Measurements from ENCODE around the gene ITPRIP.

The ITPRIP gene

DNA sequence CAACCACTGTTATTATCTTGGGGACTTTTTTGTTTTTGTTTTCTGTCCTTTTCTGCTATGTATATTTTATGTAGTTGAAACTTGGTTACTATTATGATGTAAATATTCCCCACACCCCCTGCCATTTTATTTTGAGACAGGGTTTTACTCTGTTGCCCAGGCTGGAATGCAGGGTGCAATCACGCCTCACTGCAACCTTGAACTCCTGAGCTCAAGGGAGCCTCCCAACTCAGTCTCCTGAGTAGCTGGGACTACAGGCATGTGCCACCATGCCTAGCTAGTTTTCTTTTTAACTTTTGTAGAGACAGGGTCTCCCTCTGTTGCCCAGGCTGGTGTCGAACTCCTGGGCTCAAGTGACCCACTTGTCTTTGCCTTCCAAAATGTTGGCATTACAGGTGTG, 51.3 kb downstream of the ITPRIP start:
- Histone ChIP-seq H3K9me3 (ENCODE audit: control insufficient read depth, low read length) (no peaks in the 10 kb centered on the region), H3K4me2 (ENCODE audit: low read length, poor library complexity, severe bottlenecking) (no peak overlapping the region), H2BK12ac (ENCODE audit: low read length in 2 of 2) (no peak overlapping the region), H2BK5ac (ENCODE audit: low read depth, low read length, poor library complexity, severe bottlenecking) (no peak overlapping the region), H3K4me1 (ENCODE audit: control insufficient read depth, insufficient read depth, low read depth, low read length) (peaks cover 2% of the 10 kb centered on the region), H3K9ac (ENCODE audit: low read length) (no peak overlapping the region), H3K14ac (ENCODE audit: low read length in 2 of 2) (no peak overlapping the region), H2BK120ac (ENCODE audit: low read depth, low read length) (no peak overlapping the region), H2BK15ac (ENCODE audit: low read depth, poor library complexity, severe bottlenecking) (no peak overlapping the region), H2AK5ac (ENCODE audit: low read length, severe bottlenecking) (no peak overlapping the region), H3K27me3 (ENCODE audit: control insufficient read depth in 1 of 2, insufficient read depth in 1 of 2, low read length in 2 of 2) (peaks cover 0 to 14% of the 10 kb centered on the region in 2 experiments), H3K23ac (ENCODE audit: low read length in 2 of 2) (no peak overlapping the region), H3K79me1 (replicated peaks; ENCODE audit: low read length, poor library complexity, severe bottlenecking) (no peaks in the 10 kb centered on the region), H4K8ac (ENCODE audit: low read length) (no peak overlapping the region), H3K18ac (ENCODE audit: low read depth in 1 of 2, low read length in 2 of 2) (no peak overlapping the region), H3K36me3 (ENCODE audit: control insufficient read depth in 1 of 2, insufficient read depth in 2 of 2, low read depth in 1 of 2, low read length in 2 of 2) (no peaks in the 10 kb centered on the region), H3K4me3 (ENCODE audit: insufficient read depth in 1 of 2, low read depth in 1 of 2, low read length in 2 of 2) (no peak overlapping the region), H4K91ac (ENCODE audit: low read length) (no peak overlapping the region), H3K4ac (ENCODE audit: low read depth in 1 of 2, low read length in 2 of 2) (no peak overlapping the region), H3K27ac (ENCODE audit: low read length, poor library complexity, severe bottlenecking) (no peak overlapping the region), H2AFZ (ENCODE audit: low read depth, low read length) (no peak overlapping the region)
- no peak for DNase-seq
- 77% methylated on average over 2 of the region's 2 CpGs for WGBS

DNA sequence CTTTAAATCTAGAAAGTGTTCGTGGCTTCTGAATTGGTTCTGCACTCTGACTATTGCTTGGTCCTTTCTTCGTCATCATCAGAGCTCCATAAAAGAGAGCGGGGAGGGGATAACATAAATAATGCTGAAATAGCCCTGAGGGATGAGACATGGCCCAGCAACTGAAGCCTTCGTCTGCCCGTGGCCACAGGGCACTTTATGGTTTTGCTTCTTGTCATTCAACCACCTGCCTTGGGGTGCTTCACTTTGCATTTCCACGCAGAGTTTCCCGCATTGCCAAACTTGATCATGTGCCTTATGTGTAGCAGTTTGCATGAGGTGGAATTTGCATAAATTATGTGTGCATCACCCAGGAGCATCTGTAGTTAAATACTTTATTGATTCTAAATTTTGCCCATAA, 53.4 kb downstream of the ITPRIP start:
- no peak overlapping the region for H3K4ac ChIP-seq (ENCODE audit: low read depth in 1 of 2, low read length in 2 of 2)
- no peak overlapping the region for H3K14ac ChIP-seq (ENCODE audit: low read length in 2 of 2)
- H3K4me3 ChIP-seq (ENCODE audit: insufficient read depth in 1 of 2, low read depth in 1 of 2, low read length in 2 of 2) = no peak overlapping the region
- DNase-seq = no peak
- H3K18ac ChIP-seq (ENCODE audit: low read depth in 1 of 2, low read length in 2 of 2) = no peak overlapping the region
- no peak overlapping the region for H2AFZ ChIP-seq (ENCODE audit: low read depth, low read length)
- no peak overlapping the region for H2BK12ac ChIP-seq (ENCODE audit: low read length in 2 of 2)
- H3K23ac ChIP-seq (ENCODE audit: low read length in 2 of 2) = no peak overlapping the region
- no peak overlapping the region for H3K4me2 ChIP-seq (ENCODE audit: low read length, poor library complexity, severe bottlenecking)
- H4K91ac ChIP-seq (ENCODE audit: low read length) = no peak overlapping the region
- H3K27ac ChIP-seq (ENCODE audit: low read length, poor library complexity, severe bottlenecking) = no peak overlapping the region
- no peak overlapping the region for H3K9ac ChIP-seq (ENCODE audit: low read length)
- WGBS = 90% methylated on average over 6 of the region's 7 CpGs
- H2BK15ac ChIP-seq (ENCODE audit: low read depth, poor library complexity, severe bottlenecking) = no peak overlapping the region
- H2BK120ac ChIP-seq (ENCODE audit: low read depth, low read length) = no peak overlapping the region
- H3K27me3 ChIP-seq (ENCODE audit: control insufficient read depth in 1 of 2, insufficient read depth in 1 of 2, low read length in 2 of 2) = peaks cover 0 to 20% of the 10 kb centered on the region in 2 experiments
- H2AK5ac ChIP-seq (ENCODE audit: low read length, severe bottlenecking) = no peak overlapping the region
- no peaks in the 10 kb centered on the region for H3K36me3 ChIP-seq (ENCODE audit: control insufficient read depth in 1 of 2, insufficient read depth in 2 of 2, low read depth in 1 of 2, low read length in 2 of 2)
- no peaks in the 10 kb centered on the region for H3K79me1 ChIP-seq (replicated peaks; ENCODE audit: low read length, poor library complexity, severe bottlenecking)
- no peaks in the 10 kb centered on the region for H3K9me3 ChIP-seq (ENCODE audit: control insufficient read depth, low read length)
- H3K4me1 ChIP-seq (ENCODE audit: control insufficient read depth, insufficient read depth, low read depth, low read length) = no peaks in the 10 kb centered on the region
- no peak overlapping the region for H2BK5ac ChIP-seq (ENCODE audit: low read depth, low read length, poor library complexity, severe bottlenecking)
- no peak overlapping the region for H4K8ac ChIP-seq (ENCODE audit: low read length)

DNA sequence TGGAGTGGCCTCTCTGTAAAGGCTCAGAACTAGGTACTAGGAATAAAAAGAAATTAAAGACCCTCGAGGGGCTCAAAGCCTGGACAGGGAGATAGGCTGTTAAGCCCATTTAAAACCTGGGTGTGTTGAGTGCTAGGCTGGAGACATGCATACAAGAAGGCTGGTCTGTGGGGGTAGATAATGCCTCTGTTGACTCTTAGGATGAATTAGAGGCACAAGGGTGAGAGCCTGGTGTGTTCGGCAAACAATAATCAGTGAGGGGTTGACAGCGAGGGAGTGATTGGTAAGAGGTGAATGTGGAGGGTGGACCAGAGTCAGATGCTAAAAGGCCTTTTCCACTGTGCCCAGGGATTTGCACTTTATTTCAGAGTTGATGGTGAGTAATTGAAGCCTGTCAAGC, 56.6 kb downstream of the ITPRIP start:
- H3K36me3 ChIP-seq (ENCODE audit: control insufficient read depth in 1 of 2, insufficient read depth in 2 of 2, low read depth in 1 of 2, low read length in 2 of 2) = no peaks in the 10 kb centered on the region
- no peak overlapping the region for H4K91ac ChIP-seq (ENCODE audit: low read length)
- H3K4me2 ChIP-seq (ENCODE audit: low read length, poor library complexity, severe bottlenecking) = no peak overlapping the region
- H2AFZ ChIP-seq (ENCODE audit: low read depth, low read length) = no peak overlapping the region
- DNase-seq = no peak
- H3K14ac ChIP-seq (ENCODE audit: low read length in 2 of 2) = no peak overlapping the region
- no peak overlapping the region for H3K4ac ChIP-seq (ENCODE audit: low read depth in 1 of 2, low read length in 2 of 2)
- no peak overlapping the region for H2BK5ac ChIP-seq (ENCODE audit: low read depth, low read length, poor library complexity, severe bottlenecking)
- 89% methylated on average over 3 of the region's 3 CpGs for WGBS
- no peak overlapping the region for H3K4me3 ChIP-seq (ENCODE audit: insufficient read depth in 1 of 2, low read depth in 1 of 2, low read length in 2 of 2)
- H4K8ac ChIP-seq (ENCODE audit: low read length) = no peak overlapping the region
- no peaks in the 10 kb centered on the region for H3K9me3 ChIP-seq (ENCODE audit: control insufficient read depth, low read length)
- peaks cover 0 to 26% of the 10 kb centered on the region in 2 experiments for H3K27me3 ChIP-seq (ENCODE audit: control insufficient read depth in 1 of 2, insufficient read depth in 1 of 2, low read length in 2 of 2)
- H3K27ac ChIP-seq (ENCODE audit: low read length, poor library complexity, severe bottlenecking) = no peak overlapping the region
- no peaks in the 10 kb centered on the region for H3K4me1 ChIP-seq (ENCODE audit: control insufficient read depth, insufficient read depth, low read depth, low read length)
- no peak overlapping the region for H2BK120ac ChIP-seq (ENCODE audit: low read depth, low read length)
- H3K23ac ChIP-seq (ENCODE audit: low read length in 2 of 2) = peak overlapping the region in 1 of 2 experiments; percentile 40
- no peak overlapping the region for H3K18ac ChIP-seq (ENCODE audit: low read depth in 1 of 2, low read length in 2 of 2)
- H3K79me1 ChIP-seq (replicated peaks; ENCODE audit: low read length, poor library complexity, severe bottlenecking) = no peaks in the 10 kb centered on the region
- H2BK15ac ChIP-seq (ENCODE audit: low read depth, poor library complexity, severe bottlenecking) = no peak overlapping the region
- no peak overlapping the region for H3K9ac ChIP-seq (ENCODE audit: low read length)
- no peak overlapping the region for H2BK12ac ChIP-seq (ENCODE audit: low read length in 2 of 2)
- H2AK5ac ChIP-seq (ENCODE audit: low read length, severe bottlenecking) = no peak overlapping the region

DNA sequence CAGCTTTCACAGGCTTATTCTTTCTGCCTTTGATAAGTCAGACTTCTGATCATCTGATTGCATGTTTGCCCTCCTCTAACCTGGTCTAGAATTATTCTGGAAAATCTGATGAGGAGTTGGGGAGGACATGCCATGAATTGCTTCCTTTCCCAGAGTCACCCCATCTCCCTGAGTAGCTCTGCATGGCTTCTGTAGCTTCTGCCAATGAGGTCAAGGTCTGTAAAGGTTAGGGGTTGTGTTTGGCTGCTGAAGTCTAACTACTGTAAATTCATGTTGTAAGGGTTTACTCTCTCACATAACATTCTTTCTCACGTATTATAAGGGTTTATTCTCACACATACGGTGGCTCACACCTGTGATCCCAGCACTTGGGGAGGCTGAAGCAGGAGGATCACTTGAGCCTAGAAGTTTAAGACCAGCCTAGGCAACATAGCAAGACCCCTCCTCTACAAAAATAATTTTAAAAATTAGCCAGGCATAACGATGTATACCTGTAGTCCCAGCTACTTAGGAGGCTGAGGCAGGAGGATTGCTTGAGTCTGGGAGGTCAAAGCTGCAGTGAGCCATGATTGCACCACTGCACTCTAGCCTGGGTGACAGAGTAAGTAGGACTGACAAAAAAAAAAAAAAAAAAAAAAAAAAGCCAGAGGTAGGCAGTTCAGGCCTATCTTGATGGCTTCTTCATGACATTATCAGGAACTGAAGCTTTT, 58.6 kb downstream of the ITPRIP start:
- Histone ChIP-seq H3K36me3 (ENCODE audit: control insufficient read depth in 1 of 2, insufficient read depth in 2 of 2, low read depth in 1 of 2, low read length in 2 of 2) (no peaks in the 10 kb centered on the region), H2BK5ac (ENCODE audit: low read depth, low read length, poor library complexity, severe bottlenecking) (no peak overlapping the region), H4K8ac (ENCODE audit: low read length) (no peak overlapping the region), H2AK5ac (ENCODE audit: low read length, severe bottlenecking) (no peak overlapping the region), H2AFZ (ENCODE audit: low read depth, low read length) (no peak overlapping the region), H3K4me2 (ENCODE audit: low read length, poor library complexity, severe bottlenecking) (no peak overlapping the region), H3K27me3 (ENCODE audit: control insufficient read depth in 1 of 2, insufficient read depth in 1 of 2, low read length in 2 of 2) (peaks cover 0 to 32% of the 10 kb centered on the region in 2 experiments), H4K91ac (ENCODE audit: low read length) (no peak overlapping the region), H3K23ac (ENCODE audit: low read length in 2 of 2) (no peak overlapping the region), H3K14ac (ENCODE audit: low read length in 2 of 2) (no peak overlapping the region), H2BK12ac (ENCODE audit: low read length in 2 of 2) (no peak overlapping the region), H3K79me1 (replicated peaks; ENCODE audit: low read length, poor library complexity, severe bottlenecking) (no peaks in the 10 kb centered on the region), H3K27ac (ENCODE audit: low read length, poor library complexity, severe bottlenecking) (no peak overlapping the region), H3K9me3 (ENCODE audit: control insufficient read depth, low read length) (no peaks in the 10 kb centered on the region), H3K18ac (ENCODE audit: low read depth in 1 of 2, low read length in 2 of 2) (no peak overlapping the region), H3K9ac (ENCODE audit: low read length) (no peak overlapping the region), H2BK15ac (ENCODE audit: low read depth, poor library complexity, severe bottlenecking) (no peak overlapping the region), H3K4me3 (ENCODE audit: insufficient read depth in 1 of 2, low read depth in 1 of 2, low read length in 2 of 2) (no peak overlapping the region), H2BK120ac (ENCODE audit: low read depth, low read length) (no peak overlapping the region), H3K4me1 (ENCODE audit: control insufficient read depth, insufficient read depth, low read depth, low read length) (peaks cover 4% of the 10 kb centered on the region), H3K4ac (ENCODE audit: low read depth in 1 of 2, low read length in 2 of 2) (no peak overlapping the region)
- DNase-seq = no peak
- 97% methylated on average over 3 of the region's 3 CpGs for WGBS
